ENCODE measurements around the gene TMEM115. TPM values are rescaled to one million over a fixed set of nuclear protein-coding genes. Genes with fewer than 3 reads are reported as not detected.

TMEM115 gene
- total and polyA plus RNA-seq, 10 of the 15 experiments (the other 5 are each of a cell fraction or from before 2014, with no cell fraction given): 1.9 to 18.7 (median 13.2) TPM

GRCh38 chr3:50378024-50378423 lies 18.7 kb upstream of the TMEM115 start:
- Histone ChIP-seq H3K4me1 (ENCODE audit: control insufficient read depth, insufficient read depth, low read length) (no peaks in the 10 kb centered on the region), H4K20me1 (ENCODE audit: control insufficient read depth, insufficient read depth) (no peaks in the 10 kb centered on the region), H3K79me2 (ENCODE audit: control insufficient read depth, insufficient read depth, low read length) (no peaks in the 10 kb centered on the region), H3K36me3 (ENCODE audit: control insufficient read depth in 2 of 2, insufficient read depth in 2 of 2, low read length in 1 of 2) (no peaks in the 10 kb centered on the region), H3K9me3 (replicated peaks; ENCODE audit: control insufficient read depth, insufficient read depth, low read length) (no peaks in the 10 kb centered on the region), H2AFZ (ENCODE audit: control insufficient read depth, low read depth, low read length) (no peak overlapping the region), H3K4me2 (ENCODE audit: control insufficient read depth, insufficient read depth) (no peak overlapping the region), H3K9ac (ENCODE audit: control insufficient read depth, insufficient read depth, low read length) (no peak overlapping the region), H3K27me3 (replicated peaks in 1 of 2; ENCODE audit: control insufficient read depth in 2 of 2, insufficient read depth in 2 of 2, low read length in 1 of 2) (no peaks in the 10 kb centered on the region), H3K4me3 (no peak overlapping the region), H3K27ac (ENCODE audit: control insufficient read depth, insufficient read depth) (no peak overlapping the region)
- DNase-seq (ENCODE audit: low read depth, low spot score) (no peak), FAIRE-seq (no peak), ATAC-seq (no peak)
- no peak for TF ChIP-seq TARDBP (IDR thresholded peaks at IDR 0.05; ENCODE audit: borderline replicate concordance)
- TF ChIP-seq HDGF (IDR thresholded peaks at IDR 0.05): no peak
- TF ChIP-seq EED (IDR thresholded peaks at IDR 0.05; ENCODE audit: low read depth): no peak
- TF ChIP-seq POLR2A (IDR thresholded peaks at IDR 0.05; ENCODE audit: low read depth, low read length): no peak
- TF ChIP-seq MAX (IDR thresholded peaks at IDR 0.05; ENCODE audit: low read depth, low read length): no peak
- no peak for TF ChIP-seq RFX5 (IDR thresholded peaks at IDR 0.05; ENCODE audit: low read depth, low read length)
- no peak for TF ChIP-seq ETV6 (conservative IDR thresholded peaks at IDR 0.05 in 1 of 2, IDR thresholded peaks at IDR 0.05 in 1 of 2; ENCODE audit: borderline replicate concordance in 1 of 2, low read depth in 1 of 2)
- no peak for TF ChIP-seq BCL11A (IDR thresholded peaks at IDR 0.05; ENCODE audit: low read depth, low read length)
- TF ChIP-seq BCL3 (IDR thresholded peaks at IDR 0.05; ENCODE audit: borderline replicate concordance, insufficient read depth, low read depth, low read length, poor library complexity, severe bottlenecking): no peak
- no peak for TF ChIP-seq RELB (IDR thresholded peaks at IDR 0.05; ENCODE audit: low read depth)
- no peak for TF ChIP-seq IRF3 (IDR thresholded peaks at IDR 0.05)
- TF ChIP-seq NR2C1 (IDR thresholded peaks at IDR 0.05): no peak
- no peak for TF ChIP-seq SREBF1 (IDR thresholded peaks at IDR 0.05; ENCODE audit: low read length)
- no peak for TF ChIP-seq CHD4 (IDR thresholded peaks at IDR 0.05)
- ChIA-PET POLR2A (no interaction called here), SMC1A (ENCODE audit: uncharacterized antibody, unreplicated experiment) (no interaction called here), CTCF (no interaction called here), RAD21 (ENCODE audit: unreplicated experiment) (no interaction called here)
- no TSS peak for BruUV-seq (replicated peaks)
- intact Hi-C loops (cut with micrococcal nuclease; ENCODE audit: unreplicated experiment): no loop called here
- in situ Hi-C loops (cut with MboI): no loop called here
- 29% methylated on average over 6 of the region's 6 CpGs for WGBS (ENCODE audit: insufficient coverage, insufficient replicate concordance, low lambda C conversion rate, missing lambda C conversion rate)
